Keratinocyte (primary cell): ENCODE measurements around the gene OSBPL10.

Experiments used
- EZH2 ChIP-seq: IDR thresholded peaks from one replicate; pipeline ENCODE4 v1.6.1; 2012; ENCODE audit warnings: inconsistent platforms, mild to moderate bottlenecking, low read length, moderate library complexity
- TF ChIP-seq, protein P1 (sequence below), 3 experiments: IDR thresholded peaks in 1 of 3; conservative IDR thresholded peaks in 1 of 3; optimal IDR thresholded peaks in 1 of 3; 2 replicates in 2 of 3; 3 replicates in 1 of 3; pipeline versions ENCODE3 to v1.5.1; 2011; ENCODE audit warnings: low read length in 3 of 3, mild to moderate bottlenecking in 3 of 3, moderate library complexity in 2 of 3, control low read depth in 1 of 3, inconsistent platforms in 1 of 3; ENCODE audit not compliant: insufficient read depth in 2 of 3; ENCODE audit errors: extremely low read depth in 1 of 3

DNA sequence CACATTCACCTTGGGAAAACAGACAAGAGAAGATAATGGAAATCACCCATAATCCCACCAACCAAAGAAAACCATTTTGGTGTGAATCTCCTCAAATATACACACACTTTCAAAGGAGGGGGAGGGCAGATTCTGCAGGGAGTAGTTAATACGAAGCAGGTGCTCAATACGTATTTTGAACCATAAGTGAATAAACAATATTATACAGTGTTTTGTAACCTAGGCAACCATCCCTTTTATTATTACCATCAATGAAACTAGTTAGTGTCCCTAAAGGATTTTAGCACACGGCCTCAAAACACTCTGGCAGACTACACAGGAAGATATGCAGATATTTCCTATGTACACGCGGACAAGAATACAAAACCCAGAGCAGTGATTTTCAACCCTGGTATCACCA, 6.1 kb downstream of the OSBPL10 start:
- TF ChIP-seq, protein P1, sequence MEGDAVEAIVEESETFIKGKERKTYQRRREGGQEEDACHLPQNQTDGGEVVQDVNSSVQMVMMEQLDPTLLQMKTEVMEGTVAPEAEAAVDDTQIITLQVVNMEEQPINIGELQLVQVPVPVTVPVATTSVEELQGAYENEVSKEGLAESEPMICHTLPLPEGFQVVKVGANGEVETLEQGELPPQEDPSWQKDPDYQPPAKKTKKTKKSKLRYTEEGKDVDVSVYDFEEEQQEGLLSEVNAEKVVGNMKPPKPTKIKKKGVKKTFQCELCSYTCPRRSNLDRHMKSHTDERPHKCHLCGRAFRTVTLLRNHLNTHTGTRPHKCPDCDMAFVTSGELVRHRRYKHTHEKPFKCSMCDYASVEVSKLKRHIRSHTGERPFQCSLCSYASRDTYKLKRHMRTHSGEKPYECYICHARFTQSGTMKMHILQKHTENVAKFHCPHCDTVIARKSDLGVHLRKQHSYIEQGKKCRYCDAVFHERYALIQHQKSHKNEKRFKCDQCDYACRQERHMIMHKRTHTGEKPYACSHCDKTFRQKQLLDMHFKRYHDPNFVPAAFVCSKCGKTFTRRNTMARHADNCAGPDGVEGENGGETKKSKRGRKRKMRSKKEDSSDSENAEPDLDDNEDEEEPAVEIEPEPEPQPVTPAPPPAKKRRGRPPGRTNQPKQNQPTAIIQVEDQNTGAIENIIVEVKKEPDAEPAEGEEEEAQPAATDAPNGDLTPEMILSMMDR (optimal IDR thresholded peaks at IDR 0.05 in 1 of 3, IDR thresholded peaks at IDR 0.05 in 1 of 3, conservative IDR thresholded peaks at IDR 0.05 in 1 of 3; ENCODE audit: extremely low read depth in 1 of 3, insufficient read depth in 2 of 3, low read length in 3 of 3) = no peak
- TF ChIP-seq EZH2 = no peak
